Ovary (tissue), 9 donors: ENCODE results near the gene OGFOD3. TPM values are rescaled to one million over a fixed set of nuclear protein-coding genes. Genes with fewer than 3 reads are reported as not detected.
"Not testable (repeated sequence)": the region's sequence is repeated elsewhere in the genome, so short reads cannot be mapped to it uniquely, and the experiment has no call there.

Source experiments
- DNase-seq, 5 donors: peaks; one replicate each; pipeline ENCODE4 v3.0.0-alpha.2; 2019 to 2020
- H3K27ac ChIP-seq, 2 donors: fragments of 200-600 bp; one replicate each; pipeline versions ENCODE4 v1.5.1 to v1.8.0; 2019 to 2022
- H3K27me3 ChIP-seq: fragments of 200-600 bp; one replicate; pipeline ENCODE4 v1.8.0; 2022
- H3K36me3 ChIP-seq: fragments of 200-600 bp; sonication (generic); one replicate; pipeline ENCODE4 v1.5.1; 2019
- H3K4me1 ChIP-seq: one replicate; pipeline ENCODE4 v1.8.1; 2013; ENCODE audit warnings: mild to moderate bottlenecking, moderate library complexity; ENCODE audit not compliant: insufficient read depth
- H3K4me3 ChIP-seq: fragments of 200-600 bp; sonication (generic); one replicate; pipeline ENCODE4 v1.5.1; 2017
- H3K9me3 ChIP-seq, 2 donors: fragments of 200-600 bp in 1 of 2; sonication (generic) in 1 of 2; one replicate each; pipeline versions ENCODE4 v1.5.1 to v1.8.1; 2013 to 2019; ENCODE audit warnings: mild to moderate bottlenecking in 1 of 2, moderate library complexity in 1 of 2
- EP300 ChIP-seq: sonication (generic); formaldehyde crosslinking; IDR thresholded peaks from one replicate; pipeline ENCODE4 v1.6.1; 2017; ENCODE audit warnings: antibody characterized with exemption
- POLR2A ChIP-seq: fragments of 450-650 bp; IDR thresholded peaks from one replicate; pipeline ENCODE4 v1.6.1; 2017; ENCODE audit warnings: antibody characterized with exemption, mild to moderate bottlenecking, moderate library complexity
- WGBS, 3 donors: extraction: QIAGEN DNeasy Blood & Tissue Kit in 1 of 3; methylation state at CpG; one replicate each; pipeline versions ENCODE4 v1.1.5 to v1.1.7; 2013 to 2017; 5-methylcytosine and 5-hydroxymethylcytosine counted together
- intact Hi-C, 4 donors: fragments of 100-400 bp; cut with DNase I; formaldehyde crosslinking; loops; one replicate each; pipeline versions ENCODE4 v1.11.0 to v1.15.1; 2022 to 2023
- polyA plus RNA-seq, 2 donors: library from polyadenylated mRNA; stranded (reverse); fragments of 200-250 nt in 1 of 2; fragments of 350-450 nt in 1 of 2; fragmentation: Illumina TruSeq in 1 of 2; extraction: RNeasy Lipid Tissue Mini Kit (QIAGEN cat#74804) in 1 of 2; gene quantifications; one replicate each; pipeline ENCODE4 v1.2.3, GENCODE V29; 2013 to 2014
- total RNA-seq, 7 donors: library from RNA; depleted of rRNA in 2 of 7; stranded (reverse); fragments of >200 nt in 2 of 7; fragmentation: NEBNext Ultra II Directional in 3 of 7; extraction: Animal tissue kit (Norgen Biotek cat#: 25700) in 3 of 7; gene quantifications; one replicate each; pipeline versions ENCODE4 v1.1.0 to v1.2.4, GENCODE V29; 2016 to 2023
- TF ChIP-seq, protein P1 (sequence below), 3 donors: fragments of 450-650 bp in 2 of 3; fragments of 200-600 bp in 1 of 3; IDR thresholded peaks; one replicate each; pipeline versions ENCODE4 v1.5.1 to v1.8.0; 2016 to 2022; ENCODE audit warnings: antibody characterized with exemption in 3 of 3, mild to moderate bottlenecking in 1 of 3
- donor health status: DM: no; HTN: no; CAD: no; lungs with moderate emphysema.
- donor health status: DM: no; HTN: no; CAD: no.
- donor health status: Bipolar disorder and iron deficiency.
- donor health status: DM: yes; HTN: yes; CAD: no.
- donor health status: DM: no; HTN: no; CAD: no.
- donor health status: DM: yes; HTN: yes; CAD: no.

Gene OGFOD3
- total and polyA plus RNA-seq, 9 donors = 14.4 to 37.8 (median 29.4) TPM

DNA sequence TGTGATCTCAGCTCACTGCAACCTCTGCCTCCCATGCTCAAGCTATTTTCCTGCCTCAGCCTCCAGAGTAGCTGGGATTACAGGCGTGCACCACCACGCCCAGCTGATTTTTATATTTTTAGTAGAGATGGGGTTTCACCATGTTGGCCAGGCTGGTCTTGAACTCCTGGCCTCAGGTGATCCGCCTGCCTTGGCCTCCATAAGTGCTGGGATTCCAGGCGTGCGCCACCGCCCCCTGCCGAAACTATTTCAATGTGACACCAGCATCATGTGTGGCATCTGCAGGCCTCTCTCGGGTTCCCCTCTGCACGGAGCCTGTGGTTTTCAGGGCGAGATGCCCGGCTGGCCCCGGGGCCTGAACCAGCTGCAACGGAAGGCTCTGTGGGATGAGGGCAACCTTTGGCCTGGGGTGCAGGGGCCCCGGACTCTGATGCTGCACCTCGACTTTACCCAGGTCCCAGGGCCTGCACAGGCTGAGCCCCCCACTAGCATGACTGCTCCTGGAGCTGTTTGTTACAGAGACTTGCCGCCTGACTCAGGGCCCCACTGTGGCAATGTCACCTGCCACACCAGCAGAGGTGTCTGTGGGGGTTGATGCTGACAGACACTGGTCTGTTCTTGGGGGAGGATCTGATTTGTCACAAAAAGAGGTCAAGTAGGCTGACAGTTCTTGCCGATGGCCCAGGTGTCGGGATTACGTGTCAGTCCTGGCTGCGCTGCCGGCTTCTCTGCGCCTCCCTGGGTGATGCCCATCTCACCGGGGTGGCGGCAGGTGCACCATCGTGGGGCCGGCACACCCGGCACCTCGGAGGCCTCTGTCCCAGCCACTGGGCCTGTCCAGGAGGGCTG lies 68.0 kb downstream of the OGFOD3 start:
- Histone ChIP-seq H3K9me3 (no peaks in the 10 kb centered on the region), H3K27ac (no peak overlapping the region), H3K4me1 (peaks cover 3% of the 10 kb centered on the region), H3K4me3 (no peak overlapping the region), H3K36me3 (no peaks in the 10 kb centered on the region), H3K27me3 (no peaks in the 10 kb centered on the region)
- no peak for DNase-seq
- TF ChIP-seq EP300 (no peak), POLR2A (no peak)
- TF ChIP-seq, protein P1, sequence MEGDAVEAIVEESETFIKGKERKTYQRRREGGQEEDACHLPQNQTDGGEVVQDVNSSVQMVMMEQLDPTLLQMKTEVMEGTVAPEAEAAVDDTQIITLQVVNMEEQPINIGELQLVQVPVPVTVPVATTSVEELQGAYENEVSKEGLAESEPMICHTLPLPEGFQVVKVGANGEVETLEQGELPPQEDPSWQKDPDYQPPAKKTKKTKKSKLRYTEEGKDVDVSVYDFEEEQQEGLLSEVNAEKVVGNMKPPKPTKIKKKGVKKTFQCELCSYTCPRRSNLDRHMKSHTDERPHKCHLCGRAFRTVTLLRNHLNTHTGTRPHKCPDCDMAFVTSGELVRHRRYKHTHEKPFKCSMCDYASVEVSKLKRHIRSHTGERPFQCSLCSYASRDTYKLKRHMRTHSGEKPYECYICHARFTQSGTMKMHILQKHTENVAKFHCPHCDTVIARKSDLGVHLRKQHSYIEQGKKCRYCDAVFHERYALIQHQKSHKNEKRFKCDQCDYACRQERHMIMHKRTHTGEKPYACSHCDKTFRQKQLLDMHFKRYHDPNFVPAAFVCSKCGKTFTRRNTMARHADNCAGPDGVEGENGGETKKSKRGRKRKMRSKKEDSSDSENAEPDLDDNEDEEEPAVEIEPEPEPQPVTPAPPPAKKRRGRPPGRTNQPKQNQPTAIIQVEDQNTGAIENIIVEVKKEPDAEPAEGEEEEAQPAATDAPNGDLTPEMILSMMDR (IDR thresholded peaks at IDR 0.05) = no peak
- intact Hi-C loops = loop anchor here (2.0 to 10.0 kb wide), 9 partner anchors 64 to 424 kb away; partner anchors contain the start of genes HEXD (in 2 of the 4) and OGFOD3 (in 2 of the 4)
- WGBS, 3 donors = 91 to 93% (median 92%) methylated on average over 28 of the region's 28 CpGs

DNA sequence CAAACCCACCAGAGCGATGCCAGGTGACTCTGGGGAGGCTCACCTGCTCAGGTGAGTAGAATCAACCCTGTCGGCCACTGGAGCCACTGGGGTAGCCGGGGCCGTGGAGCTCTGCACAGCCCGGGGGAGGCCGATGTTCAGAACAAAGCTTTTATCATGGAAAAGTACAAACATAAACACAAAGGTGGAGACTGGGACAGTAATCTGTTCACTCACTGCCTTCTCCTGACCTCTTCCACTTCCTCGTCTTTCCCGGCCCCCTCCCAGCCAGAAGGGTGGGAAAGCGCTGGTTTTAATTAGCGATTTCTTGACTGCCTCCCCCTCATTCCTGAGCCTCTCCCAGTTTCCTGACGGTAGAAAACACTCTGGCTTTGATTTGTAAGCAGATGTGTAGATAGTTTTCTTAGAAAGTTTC lies 69.1 kb downstream of the OGFOD3 start:
- TF ChIP-seq EP300 (no peak), POLR2A (no peak)
- TF ChIP-seq, protein P1 (IDR thresholded peaks at IDR 0.05) = no peak
- Histone ChIP-seq H3K36me3 (no peaks in the 10 kb centered on the region), H3K27me3 (no peaks in the 10 kb centered on the region), H3K27ac (no peak overlapping the region), H3K4me3 (no peak overlapping the region), H3K4me1 (peaks cover 3% of the 10 kb centered on the region), H3K9me3 (no peaks in the 10 kb centered on the region)
- DNase-seq = no peak
- intact Hi-C loops = no loop called here
- WGBS, 3 donors = 6 to 8% (median 8%) methylated on average over 11 of the region's 11 CpGs

DNA sequence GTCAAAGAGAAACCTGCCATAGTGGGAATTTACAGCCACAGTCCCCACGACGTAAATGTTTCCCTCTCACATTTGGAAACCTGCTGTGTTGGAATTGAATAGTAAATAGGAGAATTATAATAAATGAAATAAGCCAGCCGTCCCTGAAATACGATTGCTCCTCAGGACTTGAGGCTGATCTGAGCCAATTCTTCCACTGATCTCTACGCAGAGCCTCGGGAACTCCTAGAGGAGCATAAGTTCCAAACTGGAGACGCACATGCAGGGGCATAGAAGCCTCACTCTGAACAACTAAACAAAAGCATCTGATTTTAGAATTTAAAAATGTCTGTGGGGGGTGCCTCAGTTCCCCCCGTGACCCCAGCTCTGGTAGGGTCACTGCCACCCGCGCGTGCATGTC lies 69.5 kb downstream of the OGFOD3 start:
- Histone ChIP-seq H3K27me3 (no peaks in the 10 kb centered on the region), H3K9me3 (no peaks in the 10 kb centered on the region), H3K4me3 (no peak overlapping the region), H3K27ac (no peak overlapping the region), H3K36me3 (no peaks in the 10 kb centered on the region), H3K4me1 (peaks cover 3% of the 10 kb centered on the region)
- TF ChIP-seq, protein P1 (IDR thresholded peaks at IDR 0.05) = no peak
- TF ChIP-seq POLR2A = no peak
- no peak for TF ChIP-seq EP300
- intact Hi-C loops = no loop called here
- WGBS, 3 donors = 14 to 22% (median 14%) methylated on average over 11 of the region's 11 CpGs
- DNase-seq = no peak

DNA sequence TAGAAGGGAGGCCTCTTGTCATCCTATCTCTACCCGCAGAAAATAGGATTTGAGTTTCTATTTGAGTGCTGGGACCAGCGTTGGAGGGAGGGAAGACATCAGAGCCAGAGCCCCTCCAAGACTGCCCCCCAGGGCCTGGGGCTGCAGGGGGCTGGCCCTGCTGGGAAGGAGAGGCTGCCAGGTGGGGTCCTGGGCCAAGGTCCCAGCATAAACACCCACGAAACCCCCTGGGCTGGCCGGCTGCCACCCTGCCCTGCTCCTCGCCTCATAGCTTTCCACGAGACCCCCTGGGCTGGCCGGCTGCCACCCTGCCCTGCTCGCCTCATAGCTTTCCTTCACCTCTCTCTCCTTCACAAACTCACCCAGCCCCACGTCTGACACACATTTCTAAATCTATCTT lies 70.0 kb downstream of the OGFOD3 start:
- intact Hi-C loops = no loop called here
- no peak overlapping the region for H3K4me3 ChIP-seq
- H3K27ac ChIP-seq = no peak overlapping the region
- TF ChIP-seq EP300 (no peak), POLR2A (no peak)
- TF ChIP-seq, protein P1 (IDR thresholded peaks at IDR 0.05) = no peak
- no peak for DNase-seq
- H3K36me3 ChIP-seq = no peaks in the 10 kb centered on the region
- WGBS, 3 donors = 37 to 53% (median 38%) methylated on average over 9 of the region's 9 CpGs
- no peaks in the 10 kb centered on the region for H3K27me3 ChIP-seq
- H3K4me1 ChIP-seq = peaks cover 3% of the 10 kb centered on the region
- no peaks in the 10 kb centered on the region for H3K9me3 ChIP-seq

DNA sequence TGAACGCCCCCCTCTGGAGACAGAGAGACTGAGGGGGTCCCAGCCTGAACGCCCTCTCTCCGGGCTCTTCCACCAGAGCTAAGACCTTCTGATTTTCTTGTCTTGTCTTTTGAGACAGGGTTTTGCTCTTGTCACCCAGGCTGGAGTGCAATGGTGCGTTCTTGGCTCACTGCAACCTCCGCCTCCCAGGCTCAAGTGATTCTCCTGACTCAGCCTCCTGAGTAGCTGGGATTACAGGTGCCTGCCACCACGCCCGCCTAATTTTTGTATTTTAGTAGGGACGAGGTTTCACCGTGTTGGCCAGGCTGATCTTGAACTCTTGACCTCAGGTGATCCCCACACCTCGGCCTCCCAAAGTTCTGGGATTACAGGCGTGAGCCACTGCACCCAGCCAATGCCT lies 70.4 kb downstream of the OGFOD3 start:
- H3K4me1 ChIP-seq, H3K9me3 ChIP-seq, H3K27ac ChIP-seq, H3K27me3 ChIP-seq, H3K36me3 ChIP-seq, DNase-seq, H3K4me3 ChIP-seq, intact Hi-C loops: not testable (repeated sequence)
- 81 to 87% (median 86%) methylated on average over 11 of the region's 11 CpGs for WGBS, 3 donors
